HG03025 (cell line): ENCODE measurements around the gene SEPTIN10.
A peak's percentile ranks its signal among the peaks of the same experiment; 100 is the strongest.
"Not testable (repeated sequence)": the region's sequence is repeated elsewhere in the genome, so short reads cannot be mapped to it uniquely, and the experiment has no call there.

ENCODE experiments used
- ATAC-seq: cut with Tn5 transposase; IDR thresholded peaks from one replicate; pipeline ENCODE4 v1.9.1; 2021; ENCODE audit warnings: mild to moderate bottlenecking, moderate library complexity; ENCODE audit not compliant: unreplicated experiment, low FRiP score

Gene SEPTIN10

DNA sequence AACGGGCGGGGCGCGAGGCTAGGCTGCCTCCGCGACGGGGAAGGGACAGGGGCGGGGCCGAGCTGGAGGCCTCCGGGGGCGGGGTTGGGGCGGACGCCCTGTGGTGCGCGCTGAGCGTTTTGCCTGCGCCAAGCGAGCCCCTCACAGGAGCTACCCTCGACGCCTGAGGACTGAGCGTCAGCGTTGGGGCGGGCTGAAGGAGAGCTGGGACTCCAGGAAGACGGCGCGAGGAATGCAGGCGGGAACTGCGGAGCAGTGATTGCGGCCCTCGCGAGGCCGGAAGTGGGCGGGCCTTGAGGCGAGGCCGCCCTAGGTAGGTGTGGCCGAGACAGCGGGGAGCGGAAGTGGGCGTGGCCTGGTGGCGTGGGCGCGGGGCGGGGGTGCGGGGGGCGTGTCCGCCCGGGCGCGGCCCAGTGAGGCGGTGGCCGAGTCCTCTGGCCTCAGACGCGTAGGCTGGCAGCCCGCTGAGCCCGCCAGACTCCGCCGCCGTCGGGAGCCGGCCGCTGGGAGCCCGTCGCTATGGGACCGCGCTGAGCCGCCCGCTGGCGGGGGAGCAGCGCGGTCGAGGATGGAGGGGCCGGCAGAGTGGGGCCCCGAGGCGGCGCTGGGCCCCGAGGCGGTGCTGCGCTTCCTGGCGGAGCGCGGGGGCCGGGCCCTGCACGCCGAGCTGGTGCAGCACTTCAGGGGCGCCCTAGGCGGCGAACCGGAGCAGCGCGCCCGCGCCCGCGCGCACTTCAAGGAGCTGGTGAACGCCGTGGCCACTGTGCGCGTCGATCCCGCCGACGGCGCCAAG lies at the start of gene SEPTIN10, which contains the start of gene SOWAHC:
TSS of gene SEPTIN10 (minus strand) at position 45 of the 793 bp plus-strand sequence. CDS start 139 bp downstream, outside the sequence.
TSS of gene SOWAHC (plus strand) at position 443 of the 793 bp plus-strand sequence. CDS start at position 569, 126 bp downstream.
- ATAC-seq = no peak

DNA sequence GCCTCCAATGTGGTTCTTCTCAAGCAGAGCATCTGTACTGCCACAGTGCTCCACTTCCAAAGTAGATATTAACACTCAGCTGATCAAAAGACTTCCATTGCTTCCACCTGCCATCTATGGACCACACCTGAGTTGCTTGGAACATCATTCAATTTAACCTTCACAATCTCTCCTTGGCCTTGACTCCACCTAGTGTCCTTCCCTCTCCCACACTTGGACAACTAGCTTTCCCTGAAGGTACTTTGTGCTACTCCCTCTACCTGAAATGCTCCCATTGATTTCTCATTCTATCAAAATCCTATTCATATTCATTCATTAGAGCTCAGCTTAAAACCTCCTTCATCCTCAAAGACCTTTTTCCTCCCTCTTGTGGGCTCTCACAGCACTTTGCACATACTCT lies 49.1 kb upstream of the SEPTIN10 start:
- ATAC-seq = no peak

- ATAC-seq = no peak
Measured at GRCh38 chr2:109660046-109660860, 46.5 kb upstream of the SEPTIN10 start.

DNA sequence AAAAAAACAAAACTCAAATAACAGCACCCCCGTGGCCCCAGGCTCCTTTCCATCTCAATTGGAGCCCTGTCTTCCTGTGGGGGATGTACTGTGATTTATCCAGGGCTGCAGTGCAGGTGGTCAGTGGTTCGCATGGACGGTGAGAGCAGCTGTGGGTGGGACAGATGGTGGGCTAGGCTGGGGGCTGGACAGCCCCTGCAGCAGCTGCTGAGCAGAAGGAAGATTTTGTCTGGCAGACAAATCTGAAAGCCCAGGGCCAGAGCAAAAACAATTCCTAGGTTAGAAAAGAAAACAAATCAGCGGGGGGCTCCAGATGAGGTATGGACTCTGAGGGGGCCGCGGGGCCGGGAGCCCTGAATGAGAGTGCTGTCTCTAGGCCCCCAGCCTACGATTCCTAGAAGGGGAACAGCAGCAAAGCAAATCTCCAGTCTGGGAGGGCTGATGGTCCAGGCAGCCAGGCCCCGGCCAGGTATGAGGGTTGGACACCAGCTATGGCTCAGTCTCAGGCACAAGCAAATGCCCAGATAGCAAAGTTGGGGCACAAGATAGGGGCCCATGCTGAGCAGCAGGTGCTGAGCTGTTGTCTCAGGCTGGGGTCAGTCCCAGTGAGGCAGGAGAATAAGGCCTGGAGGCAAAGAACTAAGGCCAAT lies 45.8 kb upstream of the SEPTIN10 start:
- ATAC-seq = no peak

DNA sequence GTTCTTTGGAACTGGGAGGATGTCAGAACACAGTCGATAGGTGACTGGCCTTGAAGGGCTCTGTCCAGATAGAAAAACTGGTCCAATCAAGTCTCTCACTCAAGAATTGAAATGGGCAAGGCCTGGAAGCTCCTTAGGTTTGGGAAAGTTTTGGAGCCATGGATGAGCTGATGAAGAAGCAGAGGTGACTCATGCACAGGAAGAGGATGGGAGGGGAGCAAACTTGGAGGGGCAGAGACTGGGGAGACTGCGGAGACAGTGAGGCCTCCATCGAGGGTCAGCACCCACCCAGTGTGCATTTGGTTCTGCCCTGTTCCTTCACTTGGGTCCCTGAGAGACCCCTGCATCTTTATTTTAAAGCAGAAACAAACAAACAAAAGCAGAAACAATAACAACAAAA lies 41.5 kb upstream of the SEPTIN10 start:
- no peak for ATAC-seq

- no peak for ATAC-seq
Measured at GRCh38 chr2:109654326-109655050, 40.7 kb upstream of the SEPTIN10 start.

GRCh38 chr2:109649736-109650695 lies 36.2 kb upstream of the SEPTIN10 start:
- ATAC-seq = no peak

DNA sequence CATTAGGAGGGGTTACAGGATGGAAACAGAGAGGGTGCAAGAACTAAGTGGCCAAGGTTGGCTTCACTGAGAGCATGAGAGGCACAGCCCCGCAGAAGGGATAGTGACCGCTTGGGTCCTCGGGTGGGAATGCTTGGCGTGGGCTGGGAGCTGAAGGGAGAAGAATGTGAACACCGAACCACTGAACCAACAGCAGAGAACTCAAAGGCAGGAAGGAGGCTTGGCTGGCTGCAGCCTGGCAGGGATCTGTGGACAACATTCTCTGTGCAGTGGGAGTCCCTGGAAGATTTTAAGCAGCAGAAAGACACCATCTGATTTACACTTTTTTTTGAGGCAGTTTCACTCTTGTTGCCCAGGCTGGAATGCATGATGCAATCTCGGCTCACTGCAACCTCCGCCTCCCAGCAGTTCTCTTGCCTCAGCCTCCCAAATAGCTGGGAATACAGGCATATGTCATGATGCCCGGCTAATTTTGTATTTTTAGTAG lies 34.3 kb upstream of the SEPTIN10 start:
- no peak for ATAC-seq

DNA sequence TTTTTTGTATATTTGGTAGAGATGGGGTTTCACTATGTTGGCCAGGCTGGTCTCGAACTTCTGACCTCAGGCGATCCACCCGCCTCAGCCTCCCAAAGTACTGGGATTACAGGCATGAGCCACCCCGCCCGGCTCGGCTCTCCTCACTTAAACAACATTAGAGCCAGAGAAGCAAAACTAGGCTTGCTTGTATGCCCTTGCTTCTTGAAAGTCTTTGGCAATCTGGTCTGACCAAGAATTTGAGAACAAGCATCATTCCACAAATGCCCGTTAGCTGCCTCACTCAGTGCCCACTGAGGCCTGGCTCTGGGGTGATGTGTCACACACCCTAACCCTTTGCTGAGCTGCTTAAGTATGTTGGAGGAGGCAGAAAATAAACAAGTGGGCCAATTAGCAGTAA lies 33.9 kb upstream of the SEPTIN10 start:
- no peak for ATAC-seq

DNA sequence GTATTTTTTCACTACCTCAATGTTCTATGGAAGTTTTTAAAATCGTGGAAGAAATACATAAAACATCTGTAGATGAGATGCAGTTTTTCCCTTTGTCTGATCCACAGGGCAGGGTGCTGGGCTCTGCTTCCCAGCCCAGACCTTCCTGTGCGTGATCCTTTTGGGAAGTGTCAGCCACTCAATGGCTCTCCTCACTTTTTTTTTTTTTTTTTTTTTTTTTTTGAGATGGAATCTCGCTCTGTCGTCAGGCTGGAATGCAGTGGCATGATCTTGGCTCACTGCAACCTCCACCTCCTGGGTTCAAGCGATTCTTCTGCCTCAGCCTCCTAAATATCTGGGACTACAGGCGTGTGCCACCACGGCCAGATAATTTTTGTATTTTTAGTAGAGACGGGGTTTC lies 33.2 kb upstream of the SEPTIN10 start:
- no peak for ATAC-seq

- ATAC-seq = no peak
Measured at GRCh38 chr2:109645412-109646184, 31.8 kb upstream of the SEPTIN10 start.

GRCh38 chr2:109644571-109645275 lies 31.0 kb upstream of the SEPTIN10 start:
- no peak for ATAC-seq

- ATAC-seq = not testable (repeated sequence)
Measured at GRCh38 chr2:109640000-109640399, 26.2 kb upstream of the SEPTIN10 start.

- ATAC-seq = no peak
Measured at GRCh38 chr2:109638795-109639194, 25.0 kb upstream of the SEPTIN10 start.

DNA sequence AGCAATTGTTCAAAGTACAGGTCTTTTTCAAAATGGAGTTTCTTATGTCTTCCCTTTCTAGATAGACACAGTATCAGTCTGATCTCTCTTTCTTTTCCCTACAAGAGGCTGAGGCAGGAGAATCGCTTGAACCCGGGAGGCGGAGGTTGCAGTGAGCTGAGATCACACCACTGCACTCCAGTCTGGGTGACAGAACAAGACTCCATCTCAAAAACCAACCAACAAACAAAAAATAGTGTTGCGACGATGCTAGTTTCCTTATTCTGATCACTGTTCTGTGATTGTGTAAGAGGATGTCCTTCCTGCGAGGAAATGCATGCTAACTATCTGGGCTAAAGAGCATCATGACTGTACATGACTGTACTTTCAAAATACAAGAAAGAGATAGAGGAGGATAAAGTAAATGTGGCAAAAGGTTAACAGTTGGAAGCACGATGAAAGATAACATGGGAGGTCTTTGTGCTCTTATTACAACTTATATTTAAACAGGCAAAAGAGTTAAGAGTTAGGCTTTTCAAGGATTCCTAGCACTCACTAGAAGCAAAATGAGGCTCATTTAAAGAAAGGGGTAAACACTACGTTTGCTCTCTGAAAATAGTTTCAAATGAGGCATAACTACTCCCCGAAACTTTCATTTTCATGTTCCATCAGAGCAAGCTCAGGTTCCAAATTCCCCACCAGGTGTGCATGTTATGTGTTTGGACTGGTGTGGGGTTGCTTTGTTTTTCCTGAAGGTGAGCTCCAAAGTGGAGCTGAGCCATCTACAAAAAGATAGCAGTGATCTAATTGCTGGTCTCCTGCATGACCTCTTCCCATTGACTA lies 24.2 kb upstream of the SEPTIN10 start:
- peak; percentile 91 for ATAC-seq

DNA sequence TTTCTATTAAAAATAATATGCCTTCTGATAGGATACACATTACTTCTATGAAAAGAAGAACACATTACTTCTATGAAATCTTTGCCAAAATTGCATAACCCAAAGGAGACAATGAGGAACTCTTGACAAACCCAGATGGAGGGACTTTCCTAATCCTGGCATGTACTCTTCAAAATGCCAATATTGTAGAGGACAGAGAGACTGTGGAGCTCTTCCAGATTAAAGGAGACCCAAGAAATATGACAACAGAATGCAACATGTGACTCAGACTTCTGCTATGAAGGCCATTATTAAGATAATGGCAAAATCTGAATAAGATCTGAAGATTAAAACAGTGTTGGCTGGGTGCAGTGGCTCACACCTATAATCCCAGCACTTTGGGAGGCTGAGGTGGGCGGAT lies 22.6 kb upstream of the SEPTIN10 start:
- ATAC-seq = no peak
